Fibroblast of lung (primary cell): Measurements from ENCODE around the gene ZNF445.

Experiments used
- EZH2 ChIP-seq: IDR thresholded peaks from 2 replicates; pipeline ENCODE4 v1.5.1; 2012; ENCODE audit warnings: low read length, control low read depth, mild to moderate bottlenecking; ENCODE audit errors: missing control alignments
- TF ChIP-seq, protein P1 (sequence below), 2 donors: IDR thresholded peaks in 1 of 2; conservative IDR thresholded peaks in 1 of 2; 1 replicate in 1 of 2; 2 replicates in 1 of 2; pipeline ENCODE4 v1.5.1; 2011 to 2012; ENCODE audit warnings: low read length in 2 of 2, control low read depth in 1 of 2, inconsistent platforms in 1 of 2, low read depth in 1 of 2, mild to moderate bottlenecking in 1 of 2

DNA sequence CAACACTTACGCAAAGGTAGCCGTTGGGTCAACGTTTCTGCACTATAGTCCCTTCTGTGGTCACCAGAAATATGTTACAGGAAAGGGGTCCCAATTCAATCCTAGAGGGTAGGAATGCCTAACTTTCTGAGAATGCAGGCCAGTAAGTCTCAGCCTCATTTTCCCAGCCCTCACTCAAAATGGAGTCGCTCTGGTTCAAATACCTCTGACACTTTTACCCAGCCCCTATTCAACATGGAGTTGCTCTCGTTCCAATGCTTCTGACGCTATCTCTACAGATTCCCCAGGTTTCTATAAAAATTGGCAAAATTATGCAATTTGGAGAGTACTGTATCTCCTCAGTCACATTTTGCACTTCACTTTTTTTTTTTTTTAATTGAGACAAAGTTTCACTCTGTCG lies 39.7 kb downstream of the ZNF445 start:
- no peak for TF ChIP-seq EZH2
- TF ChIP-seq, protein P1, sequence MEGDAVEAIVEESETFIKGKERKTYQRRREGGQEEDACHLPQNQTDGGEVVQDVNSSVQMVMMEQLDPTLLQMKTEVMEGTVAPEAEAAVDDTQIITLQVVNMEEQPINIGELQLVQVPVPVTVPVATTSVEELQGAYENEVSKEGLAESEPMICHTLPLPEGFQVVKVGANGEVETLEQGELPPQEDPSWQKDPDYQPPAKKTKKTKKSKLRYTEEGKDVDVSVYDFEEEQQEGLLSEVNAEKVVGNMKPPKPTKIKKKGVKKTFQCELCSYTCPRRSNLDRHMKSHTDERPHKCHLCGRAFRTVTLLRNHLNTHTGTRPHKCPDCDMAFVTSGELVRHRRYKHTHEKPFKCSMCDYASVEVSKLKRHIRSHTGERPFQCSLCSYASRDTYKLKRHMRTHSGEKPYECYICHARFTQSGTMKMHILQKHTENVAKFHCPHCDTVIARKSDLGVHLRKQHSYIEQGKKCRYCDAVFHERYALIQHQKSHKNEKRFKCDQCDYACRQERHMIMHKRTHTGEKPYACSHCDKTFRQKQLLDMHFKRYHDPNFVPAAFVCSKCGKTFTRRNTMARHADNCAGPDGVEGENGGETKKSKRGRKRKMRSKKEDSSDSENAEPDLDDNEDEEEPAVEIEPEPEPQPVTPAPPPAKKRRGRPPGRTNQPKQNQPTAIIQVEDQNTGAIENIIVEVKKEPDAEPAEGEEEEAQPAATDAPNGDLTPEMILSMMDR (conservative IDR thresholded peaks at IDR 0.05 in 1 of 2, IDR thresholded peaks at IDR 0.05 in 1 of 2; ENCODE audit: low read depth in 1 of 2, low read length in 2 of 2): no peak
